HG03159 (cell line): ENCODE data around the gene SKI.
"Not testable (repeated sequence)": the region's sequence is repeated elsewhere in the genome, so short reads cannot be mapped to it uniquely, and the experiment has no call there.

Experiments used
- ATAC-seq: cut with Tn5 transposase; IDR thresholded peaks from one replicate; pipeline ENCODE4 v1.9.1; 2021; ENCODE audit warnings: mild to moderate bottlenecking, moderate library complexity; ENCODE audit not compliant: unreplicated experiment

The SKI gene

DNA sequence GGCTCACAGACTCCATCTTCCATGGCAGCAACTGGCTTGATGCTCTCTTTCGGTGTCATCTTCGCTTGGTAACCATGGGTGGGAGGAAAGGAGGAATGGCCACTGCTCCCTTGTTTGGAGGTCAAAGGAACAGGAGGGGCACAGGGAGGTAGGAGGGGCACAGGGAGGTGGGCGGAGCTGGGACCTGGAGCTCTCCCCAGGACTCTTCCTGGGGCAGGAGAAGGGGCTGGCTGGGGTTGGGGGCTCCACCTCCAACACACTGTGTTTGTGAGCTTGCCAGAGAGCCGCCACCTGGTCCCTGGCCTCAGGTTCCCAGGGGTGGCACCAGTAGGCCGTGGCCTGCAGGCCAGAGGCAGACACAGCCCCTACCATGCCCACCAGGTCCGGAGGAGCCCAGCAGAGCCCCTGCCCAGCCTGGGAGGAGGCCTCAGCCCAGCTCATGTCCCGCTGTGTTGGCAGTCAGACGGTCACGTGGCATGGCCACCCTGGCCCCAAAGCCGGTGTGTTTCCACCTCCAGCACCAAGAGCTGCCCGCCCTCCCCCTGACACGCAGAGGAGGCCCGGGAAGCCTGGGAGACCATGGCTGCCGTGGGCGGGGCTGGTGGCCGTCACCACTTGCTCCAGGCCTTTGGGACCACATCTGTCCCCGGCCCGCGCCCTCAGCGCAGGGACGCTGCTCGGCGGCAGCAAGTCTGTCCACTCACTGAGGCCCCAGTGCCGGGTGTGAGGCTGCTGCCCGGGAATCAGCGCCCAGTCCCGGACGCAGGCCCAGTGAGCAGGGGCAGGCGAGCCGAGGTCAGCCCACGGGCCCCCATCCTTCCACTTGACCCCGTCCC is 89.3 kb downstream of the SKI start:
- no peak for ATAC-seq

DNA sequence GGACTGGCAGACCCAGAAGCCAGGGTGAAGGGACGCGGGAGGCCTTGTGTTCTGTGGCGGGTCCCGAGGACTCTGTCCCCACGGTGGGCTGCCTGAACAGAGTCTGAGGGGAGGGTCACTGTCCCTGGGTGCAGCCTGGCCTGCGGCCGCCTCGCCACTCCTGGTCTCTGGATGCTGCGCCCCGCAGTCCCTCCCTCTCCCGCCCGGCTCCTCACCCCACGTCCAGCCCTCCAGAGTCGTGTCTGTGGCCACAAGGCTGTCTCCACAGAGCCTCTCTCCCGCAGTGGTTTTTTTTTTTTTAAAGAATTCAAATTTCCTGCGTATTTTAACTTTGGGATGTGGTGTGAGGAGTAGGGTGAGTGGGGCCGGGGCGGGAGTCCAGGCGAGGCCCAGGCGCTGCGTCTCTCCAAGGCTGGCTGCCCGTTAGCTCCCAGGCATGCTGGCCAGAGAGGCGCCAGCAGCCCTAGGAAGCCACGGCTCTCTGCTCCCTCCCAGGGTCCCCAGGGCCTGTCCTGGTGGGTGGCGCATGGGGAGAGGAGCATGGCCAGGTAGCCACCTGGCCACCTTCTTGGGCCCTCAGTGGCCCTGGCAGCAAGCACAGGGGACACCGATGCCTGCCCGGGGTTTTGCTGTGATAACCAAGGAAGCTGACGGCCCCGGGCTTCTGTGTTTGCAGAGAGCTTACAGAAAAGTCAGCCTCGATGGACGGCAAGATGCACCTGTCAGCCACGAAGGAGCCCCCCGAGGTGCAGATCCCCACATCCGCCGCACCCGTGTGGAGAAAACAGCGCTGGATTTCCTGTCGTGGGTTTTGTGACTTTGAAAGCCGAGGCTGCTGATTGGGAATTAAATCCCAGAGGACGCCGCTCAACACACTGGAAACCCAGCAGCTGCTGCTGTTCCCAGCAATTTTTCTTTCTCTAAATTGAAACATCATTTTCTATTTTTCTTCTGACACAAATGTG is 90.5 kb downstream of the SKI start:
- no peak for ATAC-seq

DNA sequence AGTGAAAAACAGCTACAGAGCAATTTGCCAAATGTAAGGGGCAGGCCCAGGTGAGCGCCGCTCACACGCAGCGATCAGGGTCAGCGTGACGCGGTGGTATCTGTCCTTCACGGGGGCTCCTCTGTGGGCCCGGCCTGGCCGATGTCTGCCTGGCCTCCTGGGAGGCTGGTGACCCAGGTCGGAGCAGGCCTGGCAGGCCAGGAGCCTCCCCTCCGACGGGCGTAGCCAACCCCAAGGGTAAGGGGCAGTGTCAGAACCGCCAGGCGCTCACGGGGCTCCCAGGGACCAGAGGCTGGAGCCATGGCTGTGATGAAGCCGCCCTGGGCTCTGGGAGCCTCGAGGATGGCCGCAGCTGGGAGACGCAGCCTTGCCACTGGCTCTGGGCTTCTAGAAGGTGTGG is 91.2 kb downstream of the SKI start:
- no peak for ATAC-seq

DNA sequence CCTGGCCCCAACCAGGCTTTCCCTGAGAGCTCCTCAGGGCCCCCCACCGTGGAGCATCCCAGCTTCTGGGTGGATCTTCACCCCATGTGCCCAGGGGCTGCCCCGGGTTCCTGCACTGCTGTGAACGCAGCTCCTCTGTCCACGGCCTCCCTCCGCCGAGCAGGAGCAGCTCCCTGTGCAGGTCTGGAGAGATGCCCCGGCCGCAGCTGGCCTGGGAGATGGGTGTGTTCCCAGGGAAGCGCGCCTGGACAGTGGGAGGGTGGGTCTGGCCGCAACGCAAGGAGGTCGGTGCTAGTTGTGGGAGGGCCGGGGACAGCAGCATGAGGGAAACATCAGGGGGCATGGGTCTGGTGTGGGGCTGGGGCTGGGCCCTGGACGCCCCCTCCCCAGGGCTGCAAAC is 91.9 kb downstream of the SKI start:
- ATAC-seq = no peak

DNA sequence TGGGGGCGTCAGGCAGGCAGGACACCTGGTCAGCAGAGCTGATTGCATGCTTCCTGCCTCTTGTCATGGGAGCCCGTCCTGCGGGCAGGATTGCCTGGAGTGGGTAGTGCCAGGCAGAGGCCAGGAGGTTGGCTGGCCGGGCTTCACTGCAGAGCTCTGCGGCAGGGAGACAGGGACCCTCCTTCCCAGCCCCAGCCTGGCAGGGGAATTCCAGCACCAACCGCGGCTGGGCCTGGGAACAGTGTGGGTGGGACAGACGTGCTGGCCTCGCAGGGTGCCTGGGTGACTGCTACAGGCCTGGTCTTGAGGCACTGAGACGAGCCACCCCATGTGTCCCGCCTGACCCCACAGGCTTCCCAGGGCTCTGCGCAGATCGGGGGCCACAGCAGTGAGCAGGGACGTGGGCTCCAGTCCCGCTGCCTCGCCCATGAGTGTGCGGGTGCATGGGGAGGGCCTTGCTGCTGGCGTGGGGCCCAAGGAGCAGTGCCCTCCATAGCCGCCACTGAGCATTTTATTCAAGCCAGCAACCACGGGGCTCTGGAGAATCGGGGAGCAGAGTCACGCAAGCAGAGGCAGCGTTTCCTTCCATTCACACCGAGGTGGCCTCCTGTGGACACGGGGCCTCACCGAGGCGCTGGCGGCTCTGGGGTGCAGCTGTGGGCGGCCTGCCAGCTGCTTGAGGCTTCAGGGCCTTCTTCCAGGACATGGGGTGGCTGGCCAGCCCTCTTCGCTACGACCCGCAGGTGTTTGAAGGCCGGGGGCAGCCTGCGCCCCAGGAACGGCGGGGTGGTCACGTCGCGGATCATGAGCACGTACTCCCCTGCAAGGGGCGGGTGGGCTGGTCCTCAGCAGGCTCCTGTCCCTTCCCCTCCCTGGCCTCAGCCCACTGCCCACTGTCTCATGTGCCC is 92.9 kb downstream of the SKI start:
- no peak for ATAC-seq

DNA sequence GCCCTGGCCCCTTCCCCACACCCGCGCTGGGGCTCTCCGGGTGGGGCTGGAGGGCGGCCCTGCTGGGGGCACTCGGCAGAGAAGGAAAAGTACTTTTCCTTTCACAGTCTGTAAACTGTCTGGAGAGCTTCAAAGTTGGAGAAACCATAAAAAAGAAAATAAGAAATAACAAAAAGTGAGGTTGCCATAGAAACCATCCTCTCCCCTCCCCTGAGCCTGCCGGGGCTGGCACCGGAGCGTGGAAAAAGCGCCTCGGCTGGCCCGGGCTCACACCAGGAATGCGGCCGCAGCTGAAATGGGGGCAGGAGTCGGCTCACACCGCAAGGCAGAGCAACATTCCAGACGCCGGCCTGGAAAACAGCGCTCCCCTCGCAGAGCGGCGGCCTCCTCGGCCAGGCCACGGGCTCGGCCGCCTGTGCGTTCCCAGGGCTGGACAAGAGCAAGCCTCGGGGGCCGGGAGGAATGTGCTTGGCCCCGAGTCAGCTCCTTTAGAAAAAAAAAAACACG is 94.0 kb downstream of the SKI start:
- no peak for ATAC-seq

DNA sequence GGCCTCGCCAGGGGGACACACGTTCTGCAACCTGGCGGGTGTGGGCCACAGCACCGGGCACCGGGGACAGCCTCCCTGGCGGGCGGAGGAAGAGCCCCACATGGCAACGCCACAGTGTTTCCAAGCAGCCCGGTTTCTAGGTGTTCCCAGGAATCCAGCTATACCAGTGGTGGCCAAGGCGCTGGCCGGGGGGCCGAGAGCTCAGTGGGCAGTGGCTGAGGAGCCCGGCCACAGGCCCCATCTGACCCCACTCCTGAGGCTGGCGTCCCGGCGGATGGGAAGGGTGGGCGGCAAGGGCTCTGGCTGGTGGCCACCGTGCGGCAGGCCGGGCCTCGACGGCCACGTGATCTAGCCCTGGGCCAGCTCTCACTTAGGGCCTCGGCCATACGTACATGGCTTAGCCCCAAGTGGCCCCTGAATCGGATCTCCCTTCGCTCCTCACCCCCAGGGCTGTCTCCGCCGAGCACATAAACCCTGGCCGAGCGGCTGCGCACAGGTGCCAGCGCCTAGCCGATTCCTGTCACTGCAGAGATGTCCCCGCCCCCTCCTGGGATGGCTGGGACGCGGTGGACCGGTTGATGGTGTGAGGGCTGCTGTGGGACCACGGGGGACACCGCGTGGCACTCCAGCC is 94.6 kb downstream of the SKI start:
- no peak for ATAC-seq

DNA sequence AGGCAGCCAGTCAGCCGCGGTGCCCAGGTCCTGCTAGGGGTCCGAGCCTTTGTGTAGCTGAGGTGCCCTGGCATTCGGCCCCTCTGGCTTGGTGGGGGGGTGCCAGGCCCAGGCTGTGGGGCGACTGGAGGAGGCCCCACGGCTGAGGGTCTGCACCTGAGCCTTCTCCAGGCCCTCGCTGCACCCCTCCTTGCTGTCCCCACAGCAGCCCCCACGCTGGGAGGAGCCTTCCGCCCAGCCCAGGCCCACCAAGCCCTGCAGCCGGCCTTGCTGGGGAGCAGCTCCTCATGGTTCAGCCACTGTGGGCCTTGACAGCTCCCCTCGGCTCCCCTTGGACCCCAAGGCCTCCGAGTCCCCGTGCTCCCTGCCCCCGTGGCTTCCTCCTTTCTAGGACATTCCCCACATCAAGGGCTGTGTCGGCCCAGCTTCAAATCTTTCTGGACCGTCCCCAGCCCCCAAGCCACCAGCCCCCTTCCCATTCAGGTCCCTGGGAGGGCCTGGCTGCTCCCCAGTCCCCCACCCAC is 95.4 kb downstream of the SKI start:
- no peak for ATAC-seq

DNA sequence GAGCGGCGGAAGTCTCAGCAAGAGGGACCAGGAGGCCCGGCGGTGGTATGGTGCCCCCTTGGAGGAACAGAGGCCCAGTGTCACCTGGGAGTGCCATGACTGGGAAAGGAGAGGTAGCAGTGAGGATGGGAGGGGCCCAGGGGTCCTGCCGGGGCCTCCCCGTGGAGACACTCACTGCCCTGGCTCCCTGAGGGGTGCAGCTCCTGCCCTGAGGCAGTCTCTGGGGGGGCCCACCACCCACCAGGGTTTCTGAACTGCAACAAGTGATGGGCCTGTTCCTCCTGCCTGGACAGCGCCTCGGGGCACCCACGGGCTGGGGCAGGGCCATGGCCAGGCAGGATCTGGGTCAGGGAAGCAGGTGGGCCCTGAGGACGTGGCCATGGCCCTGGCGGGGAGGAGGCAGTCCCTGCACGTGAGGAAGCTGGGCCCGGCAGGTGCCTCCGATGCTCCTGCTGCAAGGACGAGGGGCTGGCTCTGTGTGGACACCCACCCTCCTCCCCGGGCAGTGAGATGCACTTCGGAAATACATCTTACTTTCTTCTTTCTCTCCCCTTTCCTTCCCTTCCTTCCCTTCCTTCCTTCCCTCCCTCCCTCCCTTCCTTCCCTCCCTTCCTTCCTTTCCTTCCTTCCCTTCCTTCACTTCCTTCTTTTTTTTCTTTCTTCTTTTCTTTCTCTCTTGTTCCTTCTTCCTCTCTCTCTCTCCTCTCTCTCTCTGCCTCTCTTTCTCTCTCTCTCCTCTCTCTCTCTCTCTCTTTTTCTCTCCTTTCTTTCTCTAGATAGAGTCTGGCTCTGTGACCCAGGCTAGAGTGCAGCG is 96.6 kb downstream of the SKI start:
- no peak for ATAC-seq

DNA sequence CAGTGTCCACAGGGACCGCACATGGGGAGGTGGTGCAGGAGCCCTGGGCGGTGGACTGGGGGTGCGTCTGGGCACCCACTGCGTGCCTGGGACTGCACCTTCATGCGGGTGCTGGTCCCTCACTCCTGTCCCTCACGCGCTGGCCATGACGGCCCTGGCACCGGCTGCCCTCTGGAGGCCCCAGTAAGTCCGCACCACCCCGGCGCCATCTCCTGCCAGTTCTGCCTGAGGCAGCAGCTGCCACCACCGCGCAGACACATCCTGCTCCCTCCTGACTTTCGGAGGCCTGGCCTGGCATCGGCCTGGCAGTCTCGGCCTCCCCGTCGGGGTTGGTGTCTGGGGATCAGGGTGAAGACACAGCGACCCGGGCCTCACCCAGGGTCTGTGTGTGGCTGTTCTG is 98.4 kb downstream of the SKI start:
- no peak for ATAC-seq

DNA sequence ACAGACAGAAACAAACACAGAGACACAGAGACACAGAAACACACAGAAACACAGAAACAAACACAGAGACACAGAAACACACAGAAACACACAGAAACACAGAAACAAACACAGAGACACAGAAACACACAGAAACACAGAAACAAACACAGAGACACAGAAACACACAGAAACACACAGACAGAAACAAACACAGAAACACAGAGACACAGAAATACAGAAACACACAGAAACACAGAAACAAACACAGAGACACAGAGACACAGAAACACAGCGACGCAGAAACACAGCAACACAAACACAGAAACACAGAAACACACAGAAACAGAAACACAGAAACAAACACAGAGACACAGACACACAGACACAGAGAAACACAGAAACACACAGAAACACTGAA is 99.0 kb downstream of the SKI start:
- ATAC-seq = not testable (repeated sequence)

DNA sequence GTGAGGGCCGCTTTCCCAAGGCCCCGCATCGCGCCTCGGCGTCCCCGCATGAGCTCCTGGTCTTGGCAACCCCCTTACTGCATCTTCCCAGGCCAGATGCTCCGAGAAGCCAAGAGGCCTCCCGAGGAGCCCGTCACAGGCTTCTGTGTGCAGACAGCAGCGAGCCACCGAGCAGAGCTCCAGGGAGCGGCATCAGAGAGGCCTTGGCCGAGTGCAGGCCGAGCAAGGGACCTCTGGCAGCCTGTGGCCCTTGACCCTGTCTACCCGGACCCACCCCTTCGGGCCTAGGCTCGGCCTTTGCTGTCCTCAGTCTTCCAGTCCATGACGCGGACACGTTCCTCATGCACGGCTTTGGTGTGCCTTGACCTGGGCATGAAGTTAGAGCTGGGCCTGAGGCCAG is 99.7 kb downstream of the SKI start:
- ATAC-seq = no peak

DNA sequence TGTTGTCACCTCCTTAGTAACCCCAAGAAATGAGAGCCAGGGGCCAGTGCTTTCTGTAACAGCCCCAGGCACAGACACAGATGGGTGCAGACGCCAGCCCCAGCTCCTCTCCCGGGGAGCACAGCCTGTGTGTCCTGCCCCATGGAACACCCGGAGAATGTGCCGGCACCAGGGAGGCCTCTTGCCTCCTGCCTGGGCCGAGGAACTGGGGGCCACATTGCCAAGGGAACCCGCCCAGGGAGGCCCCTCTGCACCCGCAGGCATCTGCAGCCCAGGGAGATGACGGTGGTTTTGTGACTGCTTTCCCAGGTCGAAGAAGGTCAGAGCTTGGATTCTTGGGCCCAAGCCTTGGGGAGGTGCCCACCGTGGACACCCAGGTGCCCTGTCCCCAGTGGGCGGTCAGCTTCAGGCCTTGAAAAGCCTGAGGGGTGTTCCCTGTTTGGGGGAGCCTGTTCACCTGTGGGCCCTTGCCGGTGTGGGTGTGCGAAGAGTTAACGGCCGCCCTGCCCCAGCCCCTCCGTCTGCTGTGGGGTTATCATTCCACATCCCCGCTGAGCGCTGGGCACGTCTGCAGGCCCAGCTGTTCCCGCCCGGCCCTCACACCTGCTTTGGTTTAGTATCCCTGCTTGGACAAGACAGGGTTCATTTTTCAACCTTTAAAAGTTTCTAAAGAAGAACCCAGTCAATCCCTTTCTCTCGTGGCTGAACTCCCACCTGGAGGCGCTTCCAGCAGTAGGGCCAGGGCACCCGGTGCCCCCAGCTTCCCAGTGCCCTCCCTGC is 100.7 kb downstream of the SKI start:
- no peak for ATAC-seq

DNA sequence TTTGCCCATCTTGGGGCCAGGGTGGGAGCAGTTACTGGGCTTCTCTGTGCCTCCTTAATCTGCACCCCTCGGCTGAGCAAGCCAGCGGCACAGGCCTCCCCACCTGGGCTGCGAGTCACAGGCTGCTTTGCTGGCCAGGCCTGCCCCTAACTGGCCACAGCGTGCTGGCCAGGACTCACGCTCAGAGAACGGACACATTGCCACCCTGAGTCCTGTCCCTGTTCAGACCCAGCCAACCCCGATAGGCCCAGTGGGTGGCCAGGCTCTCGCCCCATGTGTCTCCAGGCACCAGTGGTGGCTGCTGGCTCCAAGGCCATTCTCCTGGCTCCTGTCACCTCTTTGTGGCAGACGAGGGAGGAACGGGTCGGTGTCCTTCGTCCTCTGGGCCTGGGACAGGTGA is 101.9 kb downstream of the SKI start:
- ATAC-seq = no peak

DNA sequence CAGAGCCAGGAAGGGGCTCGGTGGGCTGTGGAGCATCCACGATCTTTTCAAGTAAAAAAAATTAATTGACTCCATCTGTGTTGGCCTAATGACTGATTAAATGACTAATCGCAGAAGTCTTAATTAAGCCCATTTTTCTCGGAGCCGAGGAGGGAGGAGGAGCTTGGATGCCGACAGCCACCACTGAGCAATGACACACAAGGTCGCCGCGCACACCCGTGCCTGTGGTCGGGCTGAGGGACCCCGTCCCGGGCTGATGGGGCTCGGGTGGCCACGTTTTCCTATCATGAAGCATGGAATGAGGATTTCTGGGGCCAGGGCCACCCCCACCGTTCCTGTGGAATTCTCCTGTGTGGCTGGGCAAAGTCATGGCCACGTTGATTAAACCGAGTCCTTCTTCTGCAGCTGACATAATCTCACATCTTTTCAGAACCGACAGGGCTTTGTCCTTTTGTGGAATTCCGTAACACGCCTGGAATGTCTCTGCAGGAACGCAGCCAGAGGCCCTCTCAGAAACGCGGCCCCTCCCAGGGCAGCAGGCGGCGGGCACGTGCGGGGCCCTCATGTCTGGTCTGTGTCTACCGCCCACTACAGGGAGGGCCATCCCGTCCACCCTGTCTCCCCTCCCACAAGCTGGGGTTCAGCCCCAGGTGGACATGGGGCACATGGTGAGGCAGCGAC is 102.5 kb downstream of the SKI start:
- no peak for ATAC-seq

DNA sequence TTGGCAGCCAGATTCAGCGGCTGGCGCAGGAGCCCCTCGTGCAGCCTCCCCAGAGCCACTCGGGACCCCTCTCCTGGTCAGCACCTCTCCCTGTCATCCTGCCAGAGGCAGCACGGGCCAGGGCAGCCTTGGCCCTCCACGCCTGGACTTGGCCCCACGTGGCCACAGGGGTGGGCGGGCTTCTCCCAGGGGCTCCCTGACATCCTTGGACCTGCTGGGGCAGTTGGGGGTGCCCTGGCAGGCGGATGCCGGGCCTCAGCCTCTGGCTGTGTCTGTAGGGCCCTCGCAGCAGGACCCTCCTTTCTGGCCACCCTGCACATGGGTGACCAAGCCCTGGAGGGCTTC is 103.1 kb downstream of the SKI start:
- ATAC-seq = no peak

DNA sequence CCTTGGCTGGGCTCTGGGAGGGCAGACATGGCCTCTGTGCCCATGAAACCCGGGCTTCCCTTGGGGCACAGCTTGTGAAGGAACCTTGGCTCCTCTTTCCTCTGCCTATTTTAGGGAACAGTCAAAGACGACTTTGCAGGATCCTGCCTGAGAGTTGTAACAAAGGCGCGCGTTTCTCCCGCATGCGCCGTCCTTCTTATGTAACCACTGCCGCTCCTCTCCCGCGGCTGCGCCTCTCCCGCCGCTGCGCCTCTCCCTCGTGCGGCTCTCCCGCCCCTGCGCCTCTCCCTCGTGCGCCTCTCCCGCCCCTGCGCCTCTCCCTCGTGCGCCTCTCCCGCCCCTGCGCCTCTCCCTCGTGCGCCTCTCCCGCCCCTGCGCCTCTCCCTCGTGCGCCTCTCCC is 103.5 kb downstream of the SKI start:
- not testable (repeated sequence) for ATAC-seq

DNA sequence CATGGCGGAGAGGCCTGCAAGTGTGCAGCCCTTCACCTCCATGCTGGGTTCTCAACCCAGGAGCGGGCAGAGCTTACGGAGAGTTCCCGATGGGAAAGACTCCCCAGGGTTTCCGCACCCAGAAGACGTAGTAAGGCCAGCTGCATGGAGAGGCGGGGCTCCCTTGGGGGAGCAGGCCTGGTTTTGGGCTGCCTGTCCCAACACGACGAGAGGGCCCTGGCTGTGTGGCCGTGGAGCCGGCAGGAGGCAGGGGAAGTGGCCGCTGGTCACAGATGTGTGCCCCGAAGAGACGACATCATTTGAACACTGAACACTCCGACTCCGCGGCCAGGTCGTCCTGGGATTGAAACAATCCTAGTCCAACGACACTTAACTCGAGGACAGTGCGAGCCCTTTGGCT is 106.2 kb downstream of the SKI start:
- no peak for ATAC-seq
